Jurkat, Clone E6-1 (cell line): ENCODE results near the gene C21orf58.
"Not testable (repeated sequence)": the region's sequence is repeated elsewhere in the genome, so short reads cannot be mapped to it uniquely, and the experiment has no call there.

Experiments used
- DNase-seq: peaks from one replicate; pipeline ENCODE4 v3.0.0-alpha.2; 2011; ENCODE audit warnings: low read depth, low spot score
- H3K4me3 ChIP-seq: 2 replicates; pipeline ENCODE4 v1.5.1; 2011; ENCODE audit warnings: mild to moderate bottlenecking, low read length, control low read depth, moderate library complexity

C21orf58 gene

DNA sequence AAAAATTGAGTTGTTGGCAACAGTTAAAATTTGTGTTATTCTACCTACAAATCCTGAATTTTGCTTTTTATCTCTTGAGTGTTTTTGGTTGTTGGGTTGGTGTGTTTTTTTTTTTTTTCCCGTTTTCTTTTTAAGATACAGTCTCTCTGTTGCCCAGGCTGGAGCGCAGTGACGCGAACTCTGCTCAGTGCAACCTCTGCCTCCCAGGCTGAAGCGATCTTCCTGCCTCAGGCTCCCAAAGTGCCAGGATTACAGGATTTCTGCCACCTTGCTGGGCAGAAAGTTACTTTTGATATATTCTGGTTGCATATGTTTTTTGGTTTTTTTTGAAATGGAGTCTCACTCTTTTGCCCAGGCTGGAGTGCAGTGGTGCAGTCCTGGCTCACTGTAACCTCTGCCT, 4.5 kb upstream of the C21orf58 start:
- no peak for DNase-seq
- no peak overlapping the region for H3K4me3 ChIP-seq

DNA sequence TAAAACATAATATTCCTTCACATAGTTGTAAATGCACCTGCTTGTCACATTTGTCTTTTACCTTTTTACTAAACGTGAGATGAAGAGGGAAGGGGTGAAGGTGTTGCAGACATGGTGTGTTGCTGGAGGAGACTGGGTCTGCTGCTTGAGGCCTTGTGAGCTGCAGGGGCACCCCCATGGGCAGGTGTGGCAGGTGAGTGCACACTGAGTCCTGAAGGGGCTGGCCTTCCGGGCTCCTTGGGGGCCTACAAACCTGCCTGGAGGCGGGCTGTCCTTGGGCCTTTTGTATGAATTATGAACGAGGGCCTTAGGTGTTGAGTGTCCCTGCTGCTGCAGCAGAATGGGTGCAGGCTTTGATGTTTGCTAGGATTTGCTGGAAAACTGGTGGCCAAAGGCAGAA, 4.0 kb upstream of the C21orf58 start:
- DNase-seq: no peak

DNA sequence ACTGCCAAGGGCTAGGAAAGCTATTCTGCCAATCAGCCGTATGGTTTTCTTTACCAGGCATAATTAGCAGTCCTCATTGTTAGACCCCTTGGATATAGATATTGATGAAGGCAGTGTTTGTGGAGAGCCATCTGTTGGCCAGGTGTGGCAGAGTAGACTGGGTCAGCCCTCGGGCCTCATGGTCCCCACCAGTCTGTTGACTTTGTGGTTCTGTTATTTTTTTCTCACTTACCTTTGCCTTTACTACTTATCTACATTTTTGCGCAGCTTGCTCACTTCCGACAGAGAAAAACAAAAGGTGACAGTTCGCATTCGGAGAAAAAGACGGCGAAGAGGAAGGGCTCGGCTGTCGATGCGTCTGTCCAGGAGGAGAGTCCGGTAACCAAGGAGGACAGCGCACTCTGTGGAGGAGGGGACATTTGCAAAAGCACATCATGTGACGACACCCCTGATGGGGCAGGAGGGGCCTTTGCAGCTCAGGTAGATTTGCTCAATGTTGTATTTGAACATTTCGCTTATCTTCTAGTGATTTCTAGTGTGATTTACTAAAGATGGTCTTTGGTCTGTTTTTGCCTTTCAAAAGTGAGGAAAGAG, 2.5 kb upstream of the C21orf58 start:
- H3K4me3 ChIP-seq: no peak overlapping the region
- DNase-seq: no peak

More for the DNA sequence above, 4.0 kb upstream of the C21orf58 start:
- no peak overlapping the region for H3K4me3 ChIP-seq

DNA sequence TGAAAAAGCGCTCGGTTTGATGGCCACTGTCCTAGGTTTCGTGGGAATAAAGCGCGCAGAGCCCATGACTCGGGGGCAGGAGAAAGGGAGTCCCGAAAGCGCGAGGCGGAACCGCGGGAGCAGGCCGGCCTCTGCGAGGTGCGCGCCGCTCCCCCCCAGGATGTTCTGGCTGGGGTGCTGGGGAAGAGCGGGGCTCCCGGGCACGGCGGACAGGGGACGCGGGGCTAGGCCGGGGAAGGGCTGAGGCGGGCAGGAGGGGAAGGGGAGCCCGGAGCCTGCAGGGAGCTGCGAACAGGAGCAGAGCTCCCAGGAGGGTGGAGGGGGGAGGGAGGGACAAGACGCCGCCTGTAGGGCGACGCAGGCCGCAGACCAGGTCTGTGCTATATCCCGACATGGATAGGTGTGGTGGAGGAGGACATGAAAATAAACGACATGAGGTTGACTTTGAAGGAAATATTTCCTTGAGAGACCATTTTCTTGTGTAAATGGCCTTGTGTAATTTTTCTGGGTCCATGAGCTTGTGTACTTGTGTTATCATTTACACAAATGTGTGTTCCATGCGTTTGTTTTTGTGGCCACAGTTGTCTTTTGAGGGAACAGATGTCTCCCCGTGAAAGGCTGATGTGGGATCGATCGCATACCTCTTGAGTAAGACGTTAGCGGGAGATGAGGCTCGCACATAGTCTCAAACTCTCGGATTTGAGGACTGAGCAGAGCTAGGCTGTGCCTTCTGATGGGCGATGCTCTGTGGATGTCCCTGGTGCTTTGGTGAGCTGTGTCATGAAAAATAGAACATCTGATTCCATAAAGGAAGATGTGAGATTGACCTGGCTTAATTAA, 1.6 kb upstream of the C21orf58 start:
- DNase-seq: peak; percentile 58
- peak overlapping the region; percentile 73 for H3K4me3 ChIP-seq

DNA sequence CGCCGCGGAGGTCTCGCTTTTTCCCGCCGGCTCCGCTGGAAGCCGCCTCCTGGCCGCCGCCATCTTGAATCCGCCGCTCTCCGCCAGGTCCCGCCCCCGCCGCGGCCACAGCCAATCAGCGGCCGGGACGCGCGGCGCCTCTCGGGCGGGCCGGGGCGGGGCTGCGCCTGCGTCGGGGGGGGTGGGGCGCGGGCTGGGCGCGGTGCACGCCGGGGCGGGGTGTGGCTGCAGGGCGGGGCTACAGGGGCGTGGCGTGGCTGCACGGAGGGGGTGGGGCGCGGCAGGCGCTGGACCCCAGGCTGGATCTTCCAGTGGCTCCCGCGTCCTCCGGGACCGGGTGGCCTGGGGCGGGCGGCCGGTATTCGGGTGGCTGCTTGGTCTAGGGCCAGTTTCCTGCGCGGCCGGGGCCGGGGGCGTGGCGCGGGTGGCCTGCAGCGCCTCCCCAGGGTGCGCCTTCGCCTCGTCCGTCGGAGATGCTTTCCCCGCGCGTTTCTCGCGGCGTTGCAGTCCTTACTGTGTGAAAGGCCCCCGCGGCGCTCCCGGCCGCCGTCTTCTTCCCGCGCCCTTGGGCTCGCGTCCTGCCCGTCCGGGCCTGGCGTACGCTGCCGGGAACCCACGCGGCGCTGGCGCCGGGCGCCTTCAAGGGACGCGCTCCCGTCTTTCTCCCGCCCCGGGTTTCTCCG, 861 bp upstream of the C21orf58 start:
- peak; percentile 61 for DNase-seq
- peak overlapping the region; percentile 87 for H3K4me3 ChIP-seq

DNA sequence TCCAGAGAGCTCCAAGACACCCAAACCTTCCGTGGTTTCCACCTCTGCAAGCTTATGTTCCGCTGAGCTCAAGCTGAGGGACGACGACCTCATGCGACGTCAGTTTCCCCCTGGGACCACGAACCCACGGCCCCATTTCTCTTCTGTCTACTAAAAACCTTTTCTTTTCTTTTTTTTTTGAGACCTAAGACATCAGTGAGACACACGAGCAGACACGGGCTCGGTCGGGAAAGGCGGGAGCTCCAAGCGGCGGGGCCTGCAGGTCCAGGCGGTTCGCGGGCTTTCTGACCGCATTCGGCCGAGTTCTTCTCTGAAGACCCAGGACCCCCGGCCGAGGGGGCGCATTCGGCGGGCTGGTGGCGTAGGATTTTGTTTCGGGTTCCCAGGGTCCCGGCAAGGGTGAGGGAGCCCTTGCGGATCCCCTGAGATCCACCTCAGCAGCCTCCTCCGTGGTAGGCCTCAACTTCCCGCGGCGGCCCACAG, 402 bp downstream of the C21orf58 start:
- no peak for DNase-seq
- H3K4me3 ChIP-seq: peak overlapping the region; percentile 95

DNA sequence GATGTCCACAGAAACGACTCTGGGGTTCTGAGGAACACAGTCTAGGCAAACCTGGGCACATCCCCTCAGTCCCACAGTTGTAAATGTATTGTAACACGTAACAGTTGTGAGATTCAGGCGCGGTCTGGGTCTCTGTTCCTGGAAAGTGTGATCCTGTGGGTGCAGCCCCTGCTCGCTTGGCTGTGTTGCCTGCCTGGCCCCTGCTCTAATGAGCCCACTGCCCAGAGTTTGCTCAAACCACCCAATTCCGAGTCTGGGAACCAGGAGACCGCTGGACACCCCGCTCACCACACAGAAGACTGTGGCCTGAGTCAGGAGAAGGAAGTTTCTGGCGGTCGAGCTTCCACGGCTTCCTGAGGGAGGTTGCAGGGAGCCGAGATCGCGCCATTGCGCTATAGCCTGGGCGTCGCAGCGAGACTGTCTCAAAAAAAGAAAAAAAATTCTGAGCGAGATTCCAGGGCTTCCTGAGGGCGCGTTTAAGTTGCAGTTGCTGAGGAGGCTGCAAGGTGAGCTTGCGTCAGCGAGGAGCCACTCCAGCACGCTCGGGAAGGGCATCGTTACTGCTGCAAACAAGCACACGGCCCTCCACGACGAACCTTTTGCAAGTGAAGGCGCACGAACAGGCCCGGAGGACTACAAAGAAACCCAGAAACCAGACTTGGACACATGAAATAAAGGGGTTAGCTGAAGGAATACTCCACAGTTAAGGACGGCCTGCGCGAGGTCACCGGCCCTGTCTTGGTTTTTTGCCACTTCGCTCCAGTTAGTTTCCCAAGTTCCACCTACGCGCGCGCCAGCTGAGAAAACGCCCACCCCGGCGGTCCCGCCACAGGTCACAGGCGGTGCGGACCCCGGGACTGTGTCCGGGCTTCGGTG, 1.1 kb downstream of the C21orf58 start:
- peak overlapping the region; percentile 95 for H3K4me3 ChIP-seq
- DNase-seq: no peak

DNA sequence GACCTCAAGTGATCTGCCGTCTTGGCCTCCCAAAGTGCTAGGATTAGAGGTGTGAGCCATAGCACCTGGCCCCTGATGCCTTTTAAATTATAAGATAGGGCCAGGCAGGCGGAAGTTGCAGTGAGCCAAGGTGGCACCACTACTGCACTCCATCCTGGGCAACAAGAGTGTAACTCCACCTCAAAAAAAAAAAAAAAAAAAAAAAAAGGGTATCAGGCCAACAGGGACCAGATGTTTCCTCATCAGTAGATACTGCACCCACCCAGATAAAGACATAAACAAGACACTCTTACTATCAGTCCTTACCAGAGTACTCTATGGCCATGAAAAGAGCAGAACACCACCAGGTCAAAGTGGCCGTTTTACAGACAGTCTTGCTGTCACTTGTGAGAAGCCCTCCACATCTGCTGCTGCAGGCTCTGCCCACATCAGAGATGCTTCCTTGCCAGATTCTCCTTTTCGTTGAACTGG, 3.3 kb downstream of the C21orf58 start:
- H3K4me3 ChIP-seq: no peak overlapping the region; the same call in 1 of the 2 replicates
- DNase-seq: peak; percentile 98

DNA sequence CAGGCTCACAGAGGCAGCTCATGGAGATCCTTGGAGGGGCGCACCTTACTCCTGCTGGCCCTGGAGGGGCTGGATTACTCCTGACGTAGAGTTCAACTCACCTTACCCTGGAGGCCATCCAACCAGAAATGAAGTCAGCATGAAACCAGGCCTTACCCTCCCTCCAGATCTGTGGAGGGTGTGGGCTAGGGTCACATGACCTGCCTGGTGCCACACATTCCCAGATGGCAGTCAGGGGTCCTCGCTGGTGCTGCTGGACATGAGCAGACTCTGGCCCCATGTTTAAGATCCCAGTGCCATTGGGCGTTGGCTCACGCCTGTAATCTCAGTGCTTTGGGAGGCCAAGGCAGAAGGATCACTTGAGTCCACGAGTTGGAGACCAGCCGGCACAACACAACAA, 4.5 kb downstream of the C21orf58 start:
- no peak for DNase-seq
- H3K4me3 ChIP-seq: no peak overlapping the region

DNA sequence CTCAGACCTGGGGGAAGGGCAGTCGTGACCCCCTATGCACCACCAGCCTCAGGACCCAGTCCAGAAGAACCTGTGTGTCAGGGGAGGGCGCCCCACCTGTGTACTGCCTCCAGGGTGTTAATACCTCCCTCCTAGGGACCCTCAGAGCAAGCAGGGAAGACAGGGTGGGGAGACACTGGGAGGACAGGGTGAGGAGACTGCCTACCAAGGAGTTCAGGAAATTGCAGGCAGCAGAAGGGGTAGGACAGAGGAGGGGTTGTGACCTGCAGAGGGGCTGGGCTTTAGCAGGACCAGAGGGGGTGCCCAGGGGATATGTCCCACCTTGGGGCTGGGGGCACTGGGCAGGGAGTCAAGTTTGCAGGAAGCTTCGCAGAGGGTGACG, 5.2 kb downstream of the C21orf58 start:
- DNase-seq: no peak
- no peak overlapping the region for H3K4me3 ChIP-seq

DNA sequence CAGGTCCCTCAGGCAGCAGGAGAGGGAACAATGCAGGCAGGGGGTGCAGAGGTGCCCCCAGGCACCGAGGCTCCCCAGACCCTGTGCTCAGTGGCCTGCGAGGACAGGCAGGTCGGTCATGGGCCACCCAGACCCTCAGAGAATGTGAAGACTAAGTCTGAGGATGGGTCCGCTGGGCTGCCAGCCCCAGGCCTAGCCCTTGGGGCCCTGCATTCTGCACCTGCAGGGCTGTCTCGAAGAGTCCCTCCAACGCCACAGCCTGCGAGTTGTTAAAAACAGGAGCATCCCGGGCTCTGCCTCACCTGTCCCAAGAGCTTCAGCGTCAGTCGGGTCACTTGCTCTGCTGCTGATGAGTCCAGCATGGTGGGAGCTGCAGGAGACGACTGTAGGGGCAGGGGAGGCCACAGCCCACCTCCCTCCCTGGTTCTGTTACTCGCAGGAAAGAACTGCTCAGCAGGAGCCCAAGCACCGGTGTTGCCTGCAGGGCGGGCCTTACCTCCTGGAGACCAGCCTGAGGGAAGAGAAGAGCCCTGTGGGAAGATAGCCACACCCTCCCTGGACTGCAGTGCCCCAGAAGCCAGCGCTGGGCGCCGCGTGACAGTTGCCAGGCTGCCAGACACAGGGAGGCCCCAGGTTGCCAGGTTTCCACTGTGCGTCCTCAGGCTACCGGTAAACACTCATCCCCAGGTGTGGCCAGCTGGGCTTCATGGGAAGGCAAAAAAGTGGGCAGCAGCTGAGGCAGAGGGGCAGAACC, 5.8 kb downstream of the C21orf58 start:
- no peak overlapping the region for H3K4me3 ChIP-seq
- no peak for DNase-seq

DNA sequence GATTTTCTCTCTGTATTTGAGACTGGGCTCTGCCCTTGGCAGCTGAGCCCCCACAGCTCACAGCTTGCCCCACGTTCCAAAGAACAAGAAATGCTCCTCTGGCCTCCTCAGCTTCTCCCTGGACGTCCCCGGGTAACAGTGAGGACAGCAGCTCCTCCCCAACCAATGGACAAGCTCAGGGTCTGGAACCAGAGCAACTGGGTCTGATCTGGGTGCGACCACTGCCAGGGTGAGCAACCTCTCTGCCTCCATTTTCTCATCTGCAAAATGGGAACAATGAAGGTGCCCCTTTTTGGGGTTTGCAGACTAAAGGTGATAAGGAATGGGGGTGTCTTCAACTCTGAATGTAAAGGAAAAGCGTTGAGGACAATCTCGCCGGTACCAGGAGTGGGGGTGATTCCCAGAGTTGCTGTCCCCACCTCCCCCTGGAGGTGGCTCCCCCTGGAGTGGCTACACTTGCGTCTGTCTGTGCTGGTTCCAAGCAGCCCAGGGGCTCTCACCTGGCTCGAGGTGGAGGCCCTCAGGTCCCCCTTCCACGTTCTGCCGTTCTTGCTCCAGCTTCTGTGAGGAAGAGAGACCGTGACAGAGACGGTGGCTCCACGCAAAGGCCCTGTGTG, 6.9 kb downstream of the C21orf58 start:
- DNase-seq: no peak
- no peak overlapping the region for H3K4me3 ChIP-seq

DNA sequence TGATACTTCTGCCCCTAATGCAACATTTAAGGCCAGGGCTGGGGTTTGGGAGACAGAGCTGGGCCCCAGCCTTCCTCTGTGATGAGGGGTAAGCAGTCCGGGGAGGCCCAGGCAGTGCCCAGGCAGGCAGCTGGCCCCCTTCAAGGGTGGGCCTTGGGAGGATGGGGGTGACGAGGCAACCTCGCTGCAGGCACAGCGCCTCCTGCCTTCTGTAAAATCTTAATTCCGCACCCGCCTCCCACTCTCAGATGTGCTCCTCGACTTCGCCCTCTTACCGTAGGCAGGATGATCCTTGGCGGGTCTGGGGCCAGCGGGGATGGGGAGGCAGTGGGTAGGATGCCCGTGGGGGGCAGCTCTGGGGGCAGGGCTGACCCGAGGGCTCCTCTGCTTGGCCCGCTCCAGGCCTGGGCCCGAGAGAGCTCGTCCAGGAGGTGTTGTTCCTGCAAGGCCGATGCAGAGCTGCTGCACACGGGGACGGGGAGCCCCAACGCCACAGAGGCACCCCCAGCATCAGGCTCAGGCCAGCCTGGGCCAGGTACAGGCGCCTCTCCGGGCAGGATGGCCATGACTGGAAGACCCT, 9.1 kb downstream of the C21orf58 start:
- DNase-seq: no peak

DNA sequence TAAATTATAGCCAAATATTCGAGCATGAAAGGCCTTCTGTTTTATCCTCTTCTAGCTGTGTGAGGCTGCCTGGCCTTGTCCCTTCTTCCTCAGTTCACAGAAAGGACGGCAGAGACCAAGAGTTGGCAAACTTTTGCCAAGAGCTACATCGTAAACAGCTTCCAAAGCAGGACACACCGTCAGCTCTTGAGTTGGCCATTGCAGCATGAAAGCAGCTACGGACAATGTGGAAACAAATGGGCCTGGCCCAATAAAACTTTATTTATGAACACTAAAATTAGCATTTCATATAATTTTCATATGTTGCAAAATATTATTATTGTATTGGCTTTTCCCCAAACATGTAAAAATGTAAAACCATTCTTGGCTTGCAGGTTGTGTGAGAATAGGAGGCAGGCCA, 10.7 kb downstream of the C21orf58 start:
- no peak for DNase-seq
- H3K4me3 ChIP-seq: no peak overlapping the region

More for the DNA sequence above, 9.1 kb downstream of the C21orf58 start:
- H3K4me3 ChIP-seq: no peak overlapping the region

DNA sequence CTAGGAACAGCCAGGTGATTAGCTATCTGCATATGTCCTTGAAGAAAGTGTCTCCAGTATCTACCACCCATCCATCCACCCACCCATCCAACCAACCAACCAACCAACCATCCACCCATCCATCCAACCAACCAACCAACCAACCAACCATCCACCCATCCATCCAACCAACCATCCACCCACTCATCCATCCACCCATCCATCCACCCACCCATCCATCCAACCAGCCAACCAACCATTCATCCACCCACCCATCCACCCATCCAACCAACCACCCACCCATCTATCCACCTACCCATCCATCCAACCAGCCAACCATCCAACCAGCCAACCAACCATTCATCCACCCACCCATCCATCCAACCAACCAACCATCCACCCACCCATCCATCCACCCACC, 12.1 kb downstream of the C21orf58 start:
- no peak overlapping the region for H3K4me3 ChIP-seq
- DNase-seq: no peak

DNA sequence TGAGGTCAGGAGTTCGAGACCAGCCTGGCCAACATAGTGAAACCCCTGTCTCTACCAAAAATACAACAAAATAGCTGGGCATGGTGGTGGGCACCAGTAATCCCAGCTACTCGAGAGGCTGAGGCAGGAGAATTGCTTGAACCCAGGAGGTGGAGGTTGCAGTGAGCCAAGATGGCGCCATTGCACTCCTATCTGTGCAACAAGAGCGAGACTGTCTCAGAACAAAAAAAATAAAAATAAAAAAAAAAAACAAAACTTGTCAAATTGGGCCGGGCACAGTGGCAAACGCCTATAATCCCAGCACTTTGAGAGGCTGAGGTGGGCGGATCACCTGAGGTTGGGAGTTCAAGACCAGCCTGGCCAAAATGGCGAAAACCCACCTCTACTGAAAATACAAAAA, 13.4 kb downstream of the C21orf58 start:
- not testable (repeated sequence) for H3K4me3 ChIP-seq, DNase-seq

DNA sequence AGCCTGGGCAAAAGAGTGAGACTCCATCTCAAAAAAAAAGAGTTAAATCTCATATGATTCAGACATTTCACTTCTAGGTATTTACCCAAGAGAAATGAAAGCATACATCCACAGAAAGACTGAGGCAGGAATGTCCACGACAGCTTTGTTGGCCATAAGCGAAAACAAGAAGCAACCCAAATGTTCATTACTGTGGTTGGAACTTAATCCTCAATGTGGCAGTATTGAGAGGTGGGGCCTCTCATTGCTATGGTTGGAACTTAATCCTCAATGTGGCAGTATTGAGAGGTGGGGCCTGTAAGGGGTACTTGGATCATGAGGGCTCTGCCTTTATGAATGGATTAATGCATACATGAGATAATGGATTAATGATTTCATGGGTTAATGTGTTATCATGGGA, 15.2 kb downstream of the C21orf58 start:
- no peak for DNase-seq
- no peak overlapping the region for H3K4me3 ChIP-seq

DNA sequence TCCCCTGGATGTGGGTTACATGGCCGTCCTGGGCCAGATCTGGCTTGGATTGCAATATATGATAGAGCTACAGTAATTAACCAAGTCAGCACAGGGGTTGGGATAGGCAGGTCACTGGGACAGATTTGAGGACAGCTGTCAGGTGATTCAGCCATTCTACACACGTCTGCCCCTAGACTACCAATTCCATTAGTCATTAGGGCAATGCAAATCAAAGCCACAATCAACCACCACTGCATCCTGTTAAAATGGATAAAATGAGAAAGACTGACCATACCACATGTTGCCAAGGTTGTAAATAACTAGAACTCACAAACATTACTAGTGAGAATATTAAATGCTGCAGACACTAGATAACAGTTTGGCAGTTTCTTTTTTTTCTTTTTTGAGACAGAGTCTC, 16.0 kb downstream of the C21orf58 start:
- DNase-seq: no peak
- no peak overlapping the region for H3K4me3 ChIP-seq
